Eye (tissue), 1 donor: ENCODE results near the gene NDUFB7.
A peak's percentile ranks its signal among the peaks of the same experiment; 100 is the strongest.
"Not testable (repeated sequence)": the region's sequence is repeated elsewhere in the genome, so short reads cannot be mapped to it uniquely, and the experiment has no call there.

Experiments used
- DNase-seq: peaks from one replicate; pipeline ENCODE4 v3.0.0-alpha.2; 2015

NDUFB7 gene

DNA sequence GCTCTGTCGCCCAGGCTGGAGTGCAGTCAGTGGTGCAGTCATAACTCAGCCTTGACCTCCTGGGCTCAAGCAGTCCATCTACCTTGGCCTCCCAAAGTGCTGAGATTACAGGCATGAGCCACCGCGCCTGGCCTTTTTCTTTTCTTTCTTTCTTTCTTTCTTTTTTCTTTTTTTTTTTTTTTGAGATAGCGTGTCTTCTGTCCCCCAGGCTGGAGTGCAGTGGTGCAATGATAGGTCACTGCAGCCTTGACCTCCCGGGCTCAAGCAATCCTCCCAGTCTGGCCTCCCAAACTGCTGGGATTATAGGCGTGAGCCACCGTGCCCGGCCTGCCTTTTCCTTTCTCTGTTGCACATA, 19.9 kb downstream of the NDUFB7 start:
- not testable (repeated sequence) for DNase-seq

DNA sequence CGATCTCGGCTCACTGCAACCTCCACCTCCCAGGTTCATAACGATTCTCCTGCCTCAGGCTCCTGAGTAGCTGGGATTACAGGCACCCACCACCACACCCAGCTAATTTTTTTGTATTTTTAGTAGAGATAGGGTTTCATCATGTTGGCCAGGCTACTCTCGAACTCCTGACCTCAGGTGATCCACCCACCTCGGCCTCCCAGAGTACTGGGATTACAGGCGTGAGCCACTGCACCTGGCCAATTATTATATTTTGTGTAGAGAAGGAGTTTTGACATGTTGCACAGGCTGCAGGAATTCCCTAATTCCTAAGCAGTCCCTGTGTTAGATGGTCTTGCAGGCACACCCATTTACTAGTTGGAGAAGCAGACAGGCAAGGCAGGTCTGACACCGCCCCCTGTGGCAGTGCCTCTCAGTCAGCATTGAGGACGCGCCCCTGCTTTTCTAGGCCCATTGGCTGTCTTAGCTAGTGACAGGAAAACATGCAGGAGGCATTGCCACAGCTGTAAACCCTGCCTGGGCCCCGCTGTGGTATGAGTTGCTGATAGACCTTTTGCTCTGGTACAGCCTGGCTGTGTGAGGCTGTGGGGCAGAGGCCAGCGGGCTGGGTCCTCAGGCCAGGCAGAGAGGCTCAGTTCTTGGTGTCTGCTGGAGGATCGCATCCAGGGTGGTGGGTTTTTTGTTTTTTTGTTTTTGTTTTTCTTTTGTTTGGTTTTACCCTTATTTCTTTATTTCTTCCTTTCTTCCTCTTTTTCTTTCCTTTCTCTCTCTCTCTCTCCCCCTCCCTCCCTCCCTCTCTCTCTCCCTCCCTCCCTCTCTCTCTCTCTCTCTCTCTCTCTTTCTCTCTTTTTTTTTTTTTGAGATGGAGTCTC, 20.5 kb downstream of the NDUFB7 start:
- DNase-seq = peak; percentile 63

DNA sequence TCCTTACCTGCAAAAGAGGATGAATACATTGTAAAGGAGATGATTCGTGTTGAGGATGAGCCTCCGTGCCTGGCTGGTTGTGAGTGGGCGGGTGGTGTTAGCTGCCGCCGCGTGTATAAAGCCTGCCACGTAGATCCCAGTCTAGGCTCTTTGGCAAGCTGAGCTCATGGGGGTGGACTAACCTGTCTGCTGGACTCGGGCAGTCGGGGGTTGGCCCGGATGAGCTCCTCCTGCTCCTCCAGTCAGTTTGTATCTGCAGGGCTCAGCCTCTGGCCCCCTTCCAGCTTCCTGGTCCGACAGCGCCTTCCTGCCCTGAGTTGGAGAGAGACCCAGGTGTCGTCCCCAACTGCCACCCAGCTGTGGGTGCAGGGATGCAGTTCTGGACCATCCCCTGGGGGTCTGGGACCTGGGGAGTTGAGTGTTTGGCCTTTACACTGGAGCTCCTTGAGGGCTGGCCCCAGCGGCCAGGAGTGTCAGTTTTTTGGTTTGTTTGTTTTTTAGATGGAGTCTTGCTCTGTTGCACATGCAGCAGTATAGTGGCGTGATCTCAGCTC, 21.6 kb downstream of the NDUFB7 start:
- no peak for DNase-seq

DNA sequence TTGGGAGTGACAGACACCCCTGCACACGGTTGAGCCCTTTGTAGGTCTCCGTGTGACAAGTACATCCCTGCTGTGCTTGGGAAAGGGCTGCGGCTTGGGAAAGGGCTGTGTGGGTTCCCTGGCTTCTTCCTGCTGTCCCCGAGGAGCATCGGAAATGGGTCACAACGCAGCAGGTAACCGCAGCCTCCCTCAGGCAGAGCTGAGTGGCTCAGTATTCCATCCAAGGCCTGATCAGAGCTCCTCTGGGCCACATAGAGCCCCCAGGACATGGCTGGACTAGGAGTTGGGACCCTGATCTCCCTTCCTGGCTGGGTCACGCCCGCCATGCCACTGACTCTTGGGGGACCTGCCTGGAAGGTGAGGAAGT, 26.2 kb downstream of the NDUFB7 start:
- DNase-seq = no peak

DNA sequence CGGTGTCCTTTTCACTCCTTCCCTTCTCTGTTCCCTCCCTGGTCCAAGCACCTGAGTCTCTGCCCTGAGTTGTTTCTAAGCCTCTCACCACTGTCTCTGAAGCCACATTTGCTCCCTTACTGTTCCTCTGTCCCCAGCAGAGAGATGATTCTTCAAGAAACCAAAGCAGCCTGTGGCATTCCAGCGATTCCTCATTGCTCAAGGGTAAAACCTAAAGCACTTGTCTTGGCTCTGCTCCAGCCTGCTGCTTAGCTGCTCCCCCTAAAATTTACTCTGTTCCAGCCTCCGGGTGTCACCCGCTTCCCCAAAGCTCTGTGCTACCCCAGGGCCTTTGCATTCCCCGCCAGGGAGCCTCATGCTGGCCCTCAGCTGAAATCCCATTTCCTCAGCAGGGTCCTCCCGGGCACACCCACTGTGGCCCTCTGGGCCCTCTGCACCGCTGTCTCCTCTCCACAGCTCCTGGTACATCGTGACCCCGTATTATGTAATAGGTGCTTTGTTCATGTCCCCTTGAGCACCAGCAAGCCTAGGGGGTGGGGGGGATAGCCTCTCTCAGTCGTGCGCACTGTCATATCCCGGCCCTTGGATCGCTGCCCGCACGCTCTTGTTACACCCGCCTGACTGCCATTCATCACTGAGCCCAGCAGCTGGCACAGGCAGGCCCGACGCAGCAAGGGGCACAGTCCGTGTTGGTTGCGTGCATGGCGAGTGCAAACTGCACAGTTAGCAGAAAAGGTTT, 26.7 kb downstream of the NDUFB7 start:
- DNase-seq = no peak

DNA sequence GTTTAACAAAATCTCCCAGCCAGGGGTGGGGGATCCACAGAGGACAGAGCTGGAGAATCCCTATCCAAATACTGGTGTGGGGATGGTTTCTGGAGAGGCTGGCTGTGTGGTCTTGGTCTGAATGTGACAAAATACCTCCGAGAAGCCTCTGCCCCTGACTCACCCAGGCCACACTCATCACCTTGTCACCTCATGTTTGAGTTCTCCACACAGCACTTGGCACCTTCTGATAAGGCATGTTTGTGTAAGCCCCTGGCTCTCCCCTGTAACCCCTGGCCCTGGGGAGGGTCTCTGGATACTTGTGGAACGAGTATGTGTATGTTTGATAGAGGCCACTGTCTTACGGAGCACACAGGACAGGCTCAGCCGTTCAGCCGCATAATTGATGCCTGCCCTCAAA, 27.8 kb downstream of the NDUFB7 start:
- no peak for DNase-seq

DNA sequence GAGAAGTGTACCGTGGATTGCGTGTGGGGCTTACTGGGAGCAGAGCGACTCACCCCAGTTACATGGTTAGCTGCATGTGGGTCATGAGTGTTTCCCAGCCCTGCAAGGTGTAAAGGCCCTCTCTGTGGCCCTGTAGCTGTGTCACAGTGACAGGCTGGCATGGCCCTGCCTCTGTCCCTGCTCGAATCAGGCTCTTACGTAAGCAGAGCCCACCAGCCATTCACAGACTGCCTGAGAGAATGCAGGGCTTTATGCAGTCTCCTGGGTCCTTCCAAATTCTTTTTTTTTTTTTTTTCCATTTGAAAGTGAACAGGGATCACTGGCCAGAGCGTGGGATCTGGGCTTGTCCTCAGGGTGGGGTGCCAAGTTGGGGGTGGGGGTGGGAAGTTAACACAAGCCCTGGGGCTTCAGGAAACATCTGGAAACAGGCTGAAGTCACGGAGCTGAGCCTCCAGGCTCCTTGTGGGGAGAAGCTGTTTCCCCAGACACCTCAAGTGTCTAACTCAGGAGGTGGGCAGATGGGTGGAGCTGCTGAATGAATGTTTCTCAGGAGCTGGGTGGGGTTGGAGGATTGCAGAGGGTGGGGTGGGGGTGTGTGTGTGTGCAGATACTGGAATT, 29.0 kb downstream of the NDUFB7 start:
- DNase-seq = no peak

DNA sequence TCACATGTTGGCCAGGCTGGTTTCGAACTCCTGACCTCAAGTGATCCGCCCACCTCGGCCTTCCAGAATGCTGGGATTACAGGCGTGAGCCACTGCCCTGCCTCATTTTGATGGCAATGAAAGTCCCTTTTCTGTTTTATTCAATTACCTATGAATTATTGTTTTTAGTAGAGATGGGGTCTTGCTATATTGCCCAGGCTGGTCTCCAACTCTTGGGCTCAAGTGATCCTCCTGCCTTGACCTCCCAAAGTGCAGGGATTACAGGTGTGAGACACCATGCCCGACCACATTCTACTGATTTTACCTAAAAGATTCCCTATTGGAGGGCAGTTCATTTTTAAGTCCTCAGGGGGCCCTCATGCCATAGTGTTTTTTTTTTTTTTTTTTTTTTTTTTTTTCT, 29.9 kb downstream of the NDUFB7 start:
- not testable (repeated sequence) for DNase-seq

DNA sequence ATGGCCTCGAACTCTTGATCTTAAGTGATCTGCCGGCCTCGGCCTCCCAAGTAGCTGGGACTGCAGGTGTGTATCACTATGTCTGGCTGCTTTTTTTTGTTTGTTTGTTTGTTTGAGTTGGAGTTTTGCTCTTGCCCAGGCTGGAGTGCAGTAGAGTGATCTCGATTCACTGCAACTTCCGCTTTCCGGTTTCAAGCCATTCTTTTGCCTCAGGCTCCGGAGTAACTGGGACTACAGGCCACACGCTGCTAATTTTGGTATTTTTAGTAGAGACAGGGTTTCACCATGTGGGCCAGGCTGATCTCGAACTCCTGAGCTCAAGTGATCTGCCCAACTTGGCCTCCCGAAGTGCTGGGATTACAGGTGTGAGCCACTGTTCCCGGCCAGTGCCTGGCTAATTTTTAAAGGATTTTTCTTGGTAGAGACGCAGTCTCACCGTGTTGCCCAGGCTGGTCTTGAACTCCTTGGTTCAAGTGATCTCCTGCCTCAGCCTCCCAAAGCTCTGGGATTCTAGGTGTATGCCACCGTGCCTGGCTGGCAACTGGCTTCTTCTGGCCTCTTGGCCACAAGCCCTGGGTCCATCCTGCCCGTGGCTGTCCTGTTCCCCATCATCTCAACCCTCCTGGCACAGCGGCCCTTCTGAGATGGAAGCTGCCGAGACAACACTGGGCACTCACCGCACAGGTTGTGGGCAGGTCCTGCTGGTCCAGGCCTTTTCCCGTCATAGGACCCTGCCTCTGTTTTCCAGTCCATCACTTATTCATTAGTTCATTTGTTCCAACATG, 30.9 kb downstream of the NDUFB7 start:
- no peak for DNase-seq

DNA sequence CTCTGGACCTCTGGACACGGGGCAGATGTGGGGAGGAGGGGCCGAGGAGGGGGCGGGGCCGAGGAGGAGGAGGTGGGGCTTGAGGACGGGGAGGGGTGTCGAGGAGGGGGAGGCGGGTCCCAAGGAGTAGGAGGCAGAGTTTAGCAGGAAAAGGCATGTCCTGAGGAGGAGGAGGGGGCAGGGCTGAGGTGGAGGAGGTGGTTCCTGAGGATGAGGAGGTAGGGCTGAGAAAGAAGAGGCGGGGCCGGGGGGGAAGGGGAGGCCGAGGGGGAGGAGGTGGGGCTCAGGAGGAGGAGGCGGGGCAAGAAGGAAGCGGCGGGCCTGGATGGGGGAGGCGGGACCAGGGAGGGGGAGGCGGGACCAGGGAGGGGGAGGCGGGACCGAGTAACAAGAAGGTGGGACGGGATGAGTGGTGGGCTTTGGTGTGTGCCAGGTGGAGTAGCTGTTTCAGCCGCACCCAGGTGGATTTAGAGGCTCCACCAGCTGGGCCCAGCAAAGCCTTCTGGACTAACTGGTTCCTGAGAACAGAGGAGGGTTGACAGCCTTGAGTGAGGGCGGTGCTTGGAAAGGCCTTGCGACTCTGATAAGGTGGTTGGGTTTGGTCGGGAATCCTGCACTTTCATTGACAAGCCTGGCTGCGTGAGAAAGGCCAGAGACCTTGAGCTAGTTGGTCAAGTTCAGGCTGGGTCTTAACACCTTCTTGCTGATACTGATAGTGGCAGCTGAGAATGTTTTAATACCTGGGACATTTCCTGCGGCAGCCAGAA, 34.8 kb downstream of the NDUFB7 start:
- peak; percentile 68 for DNase-seq

DNA sequence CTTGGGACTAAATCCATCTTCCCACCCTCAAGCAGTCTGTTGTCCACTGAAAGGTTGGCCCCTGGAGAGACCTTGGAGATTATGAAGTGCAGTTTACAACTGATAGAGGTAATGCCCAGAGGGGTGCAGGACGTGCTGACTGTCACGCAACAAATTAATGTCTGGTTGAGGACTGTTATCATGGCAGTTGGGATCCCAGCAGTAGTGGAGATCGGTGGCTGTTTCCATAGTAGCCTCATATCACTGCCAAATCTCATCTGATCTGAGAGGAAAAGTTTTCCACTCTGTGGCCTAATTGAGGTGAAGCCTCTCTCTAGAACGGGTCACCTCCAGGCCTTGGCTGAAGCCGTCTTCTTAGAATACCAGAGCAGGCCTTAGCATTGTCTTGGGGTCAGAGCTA, 38.4 kb downstream of the NDUFB7 start:
- peak; percentile 62 for DNase-seq

DNA sequence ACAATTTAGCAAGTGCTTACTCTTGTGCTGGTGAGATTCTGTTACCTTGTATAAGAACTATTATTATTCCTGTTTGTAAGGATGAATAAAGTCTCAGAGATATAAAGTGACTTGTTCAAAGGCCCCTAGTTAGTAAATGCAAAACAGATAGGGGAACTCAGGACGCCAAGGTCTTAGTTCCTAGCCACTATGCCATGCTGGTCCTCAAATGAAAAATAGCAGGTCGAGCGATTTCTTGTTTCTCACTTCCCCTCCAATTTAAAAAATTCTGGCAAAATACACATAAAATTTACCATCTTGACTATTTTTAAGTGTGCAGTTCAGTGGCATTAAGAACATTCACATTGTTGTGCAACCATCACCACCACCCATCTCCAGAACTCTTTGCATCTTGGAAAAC, 41.4 kb downstream of the NDUFB7 start:
- DNase-seq = no peak

DNA sequence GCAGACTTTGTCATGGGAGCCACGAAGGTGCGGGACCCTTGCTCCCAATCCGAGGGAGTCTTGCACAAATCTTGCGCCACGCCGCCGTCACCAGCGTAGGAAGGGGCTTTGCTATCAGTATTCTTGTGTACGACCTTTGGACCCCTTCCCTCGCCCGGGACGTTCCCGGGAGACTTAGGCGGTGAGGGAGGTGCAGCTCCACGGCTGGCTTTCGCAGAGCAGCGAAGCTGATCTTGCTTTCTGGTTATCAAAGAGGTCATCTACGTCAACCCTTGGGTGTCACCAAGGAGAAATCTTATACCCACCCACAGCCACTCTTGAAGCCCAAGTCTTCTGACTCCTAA, 41.9 kb downstream of the NDUFB7 start:
- DNase-seq = no peak

DNA sequence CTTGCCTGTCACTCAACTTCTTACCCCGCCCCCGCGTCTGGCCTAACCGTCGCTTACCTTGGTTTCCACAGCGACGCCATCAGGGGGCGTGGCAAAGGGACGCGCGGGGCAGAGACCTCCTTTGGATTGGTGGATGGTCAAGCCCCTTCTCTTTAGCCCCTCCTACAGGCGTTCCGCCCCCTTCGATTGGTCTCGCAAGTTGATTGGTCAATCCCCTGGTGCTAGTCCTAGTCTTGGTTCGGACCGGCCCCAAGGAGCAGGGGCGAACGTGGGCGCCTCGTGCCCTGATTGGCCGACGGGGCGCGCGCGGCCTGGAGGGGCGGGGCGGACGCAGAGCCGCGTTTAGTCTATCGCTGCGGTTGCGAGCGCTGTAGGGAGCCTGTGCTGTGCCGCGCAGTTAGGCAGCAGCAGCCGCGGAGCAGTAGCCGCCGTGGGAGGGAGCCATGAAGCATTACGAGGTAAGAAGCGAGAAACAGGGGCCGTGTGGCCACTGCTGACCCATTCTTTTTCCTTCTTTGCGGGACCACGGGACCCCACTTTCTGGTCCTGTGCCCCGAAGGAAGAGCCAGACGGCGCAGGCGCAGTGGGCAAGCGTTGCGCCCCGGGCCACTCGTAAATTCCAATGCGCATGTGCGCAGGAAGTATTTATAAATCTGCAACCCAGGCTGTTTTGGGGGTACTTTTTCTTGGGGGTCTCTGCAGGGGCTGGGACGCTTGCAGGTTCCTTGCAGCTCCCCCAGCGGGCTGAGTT, 42.4 kb downstream of the NDUFB7 start, which contains the start of gene TECR:
TSS of gene TECR (plus strand) at position 341 of the 751 bp plus-strand sequence. CDS start at position 444, 103 bp downstream.
- peak; percentile 100 for DNase-seq

DNA sequence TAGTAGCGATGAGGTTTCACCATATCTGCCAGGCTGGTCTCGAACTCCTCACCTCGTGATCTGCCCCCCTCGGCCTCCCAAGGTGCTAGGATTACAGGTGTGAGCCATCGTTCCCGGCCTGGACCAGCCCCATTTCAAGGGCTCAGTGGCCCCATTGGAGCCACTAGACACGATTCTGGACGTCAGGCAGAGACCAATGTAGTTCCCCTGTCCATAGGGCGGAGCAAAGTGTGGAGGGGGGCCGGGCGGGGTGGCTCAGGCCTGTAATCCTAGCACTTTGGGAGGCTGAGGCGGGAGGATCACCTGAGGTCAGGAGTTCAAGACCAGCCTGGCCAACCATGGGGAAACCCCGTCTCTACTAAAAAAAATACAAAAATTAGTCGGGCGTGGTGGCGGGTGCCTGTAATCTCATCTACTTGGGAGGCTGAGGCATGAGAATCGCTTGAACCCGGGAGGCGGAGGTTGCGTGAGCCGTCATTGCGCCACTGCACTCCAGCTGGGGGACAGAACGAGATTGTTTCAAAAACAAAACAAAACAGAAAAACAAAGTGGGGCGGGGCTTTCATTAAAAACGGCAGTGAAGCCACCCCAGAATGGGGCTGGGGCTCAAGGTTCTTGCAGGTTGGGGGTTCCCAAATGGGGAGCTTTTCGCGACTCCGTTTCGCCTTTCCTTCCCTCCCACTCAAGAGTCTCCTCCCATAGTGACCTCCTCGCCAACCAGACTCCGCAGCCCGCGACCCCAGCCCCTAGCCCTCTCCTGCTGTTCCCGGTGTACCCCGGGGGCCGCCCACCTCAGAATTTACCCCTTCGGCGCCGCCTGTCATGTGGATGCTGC, 43.2 kb downstream of the NDUFB7 start:
- no peak for DNase-seq

DNA sequence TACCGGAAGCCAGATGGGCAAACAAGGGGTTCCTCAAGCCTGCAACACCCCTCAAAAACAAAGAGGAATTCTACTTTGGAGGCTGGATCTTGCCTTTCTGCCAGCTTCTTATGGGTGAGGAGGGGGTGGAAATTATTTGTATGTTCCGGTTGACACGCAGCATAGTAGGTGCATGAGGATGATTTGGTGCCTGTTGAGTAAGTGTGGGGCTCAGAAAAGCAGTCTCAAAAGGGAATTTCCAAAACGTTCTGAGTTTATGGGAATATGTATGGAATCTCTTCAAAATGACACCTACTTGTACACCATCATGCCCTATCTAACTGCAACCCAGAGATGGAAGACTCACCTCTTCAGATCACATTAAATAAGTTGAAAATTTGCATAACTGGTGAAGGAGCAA, 45.4 kb downstream of the NDUFB7 start:
- DNase-seq = no peak

DNA sequence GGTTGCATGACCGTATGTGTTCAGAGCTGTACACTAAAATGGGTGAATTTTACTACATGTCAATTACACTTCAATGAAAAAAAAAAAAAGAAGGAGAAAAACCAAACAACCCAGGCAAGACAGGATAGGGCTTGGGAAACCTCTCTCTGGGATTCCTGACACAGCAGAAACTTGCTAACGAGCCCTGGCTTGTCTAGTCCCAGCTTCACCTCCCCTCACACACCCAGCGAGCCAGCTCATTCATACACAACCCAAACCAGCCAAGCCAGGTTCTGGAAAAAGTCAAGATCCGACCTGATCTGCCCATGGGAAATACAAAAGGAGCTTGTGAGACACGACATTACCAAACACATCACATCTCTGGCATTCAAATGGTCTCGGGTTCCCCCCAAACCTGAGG, 46.1 kb downstream of the NDUFB7 start:
- DNase-seq = no peak

DNA sequence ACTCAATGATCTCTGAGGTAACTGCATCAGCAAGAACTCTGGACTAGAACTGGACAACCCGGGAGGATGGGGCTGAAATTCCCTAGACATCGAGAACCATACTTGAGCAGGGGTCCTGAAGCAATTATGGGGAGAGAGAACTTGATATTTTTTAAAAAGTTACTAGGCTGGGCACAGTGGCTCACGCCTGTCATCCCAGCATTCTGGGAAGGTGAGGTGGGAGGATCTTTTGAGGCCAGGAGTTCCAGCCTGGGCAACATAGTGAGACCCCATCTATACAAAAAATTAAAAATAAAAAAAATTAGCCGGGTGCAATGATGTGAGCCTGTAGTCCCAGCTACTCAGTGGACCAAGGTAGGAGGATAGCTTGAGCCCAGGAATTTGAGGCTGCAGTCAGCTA, 51.3 kb downstream of the NDUFB7 start:
- no peak for DNase-seq

DNA sequence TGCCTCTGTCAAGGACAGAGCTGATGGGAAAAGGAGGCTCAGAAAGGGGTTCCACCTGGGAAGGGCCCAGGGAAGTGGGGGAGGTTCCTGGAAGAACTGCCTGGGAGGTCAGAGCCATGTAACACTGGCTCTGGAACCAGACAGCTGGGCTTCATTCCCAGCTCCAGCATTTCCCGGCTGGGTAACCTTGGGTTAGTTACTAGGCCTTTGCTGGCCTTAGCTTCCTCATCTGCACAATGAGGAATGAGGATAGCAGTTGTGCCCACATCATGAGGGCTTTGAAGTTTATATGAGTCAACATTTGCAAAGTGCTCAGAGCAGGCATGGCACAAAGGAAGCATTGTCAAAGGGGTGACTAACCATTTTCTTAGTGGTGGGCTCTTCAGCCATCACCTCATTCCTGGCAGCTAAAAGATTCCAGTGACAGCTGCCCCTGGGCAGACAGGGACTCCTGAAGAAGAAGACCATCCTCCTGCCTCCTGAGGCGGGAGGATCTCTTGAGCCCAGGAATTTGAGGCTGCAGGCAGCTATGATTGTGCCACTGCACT, 51.9 kb downstream of the NDUFB7 start:
- DNase-seq = no peak

DNA sequence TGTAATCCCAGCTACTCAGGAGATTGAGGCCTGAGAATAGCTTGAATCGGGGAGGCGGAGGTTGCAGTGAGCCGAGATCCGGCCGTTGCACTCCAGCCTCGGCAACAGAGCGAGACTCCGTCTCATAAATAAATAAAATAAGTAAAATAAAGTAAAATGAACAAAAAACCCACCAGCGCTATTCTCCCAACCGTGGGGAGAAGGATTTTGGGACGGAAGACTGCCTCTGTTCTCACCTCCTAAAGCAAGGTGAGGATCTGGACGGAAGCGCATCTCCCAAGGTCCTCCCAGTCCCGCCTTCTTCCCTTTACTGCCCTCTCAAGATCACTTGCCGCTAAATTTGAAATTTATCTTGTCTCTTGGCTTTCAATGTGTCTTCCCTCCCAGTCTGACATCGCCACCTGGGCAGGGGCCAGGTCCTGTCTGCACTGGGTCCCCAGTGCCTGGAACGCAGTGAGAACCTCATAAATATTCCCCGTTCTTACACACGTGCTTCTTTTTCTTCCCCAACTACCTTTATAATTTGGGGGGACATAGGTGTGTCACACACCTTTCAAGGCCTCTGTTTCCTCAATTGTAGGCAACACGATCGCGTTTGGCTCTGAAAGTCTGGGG, 52.5 kb downstream of the NDUFB7 start:
- no peak for DNase-seq
